GM13976 (cell line): ENCODE measurements around the gene CFAP74.

Source experiments
- DNase-seq: peaks from one replicate; pipeline ENCODE4 v3.0.0; 2012; ENCODE audit warnings: low spot score
- in situ Hi-C: fragments of 300-500 bp; cut with MboI; formaldehyde crosslinking; loops from one replicate; pipeline ENCODE4 v1.12.0; 2022; ENCODE audit warnings: low sequenced_read_pairs, mixed read lengths, inconsistent platforms; ENCODE audit not compliant: unreplicated experiment
- TF ChIP-seq, protein P1 (sequence below): IDR thresholded peaks from 2 replicates; pipeline ENCODE4 v1.5.1; 2012; ENCODE audit warnings: borderline replicate concordance, mild to moderate bottlenecking; ENCODE audit not compliant: insufficient read depth; ENCODE audit errors: extremely low read depth, missing control alignments, control extremely low read depth

CFAP74 gene

DNA sequence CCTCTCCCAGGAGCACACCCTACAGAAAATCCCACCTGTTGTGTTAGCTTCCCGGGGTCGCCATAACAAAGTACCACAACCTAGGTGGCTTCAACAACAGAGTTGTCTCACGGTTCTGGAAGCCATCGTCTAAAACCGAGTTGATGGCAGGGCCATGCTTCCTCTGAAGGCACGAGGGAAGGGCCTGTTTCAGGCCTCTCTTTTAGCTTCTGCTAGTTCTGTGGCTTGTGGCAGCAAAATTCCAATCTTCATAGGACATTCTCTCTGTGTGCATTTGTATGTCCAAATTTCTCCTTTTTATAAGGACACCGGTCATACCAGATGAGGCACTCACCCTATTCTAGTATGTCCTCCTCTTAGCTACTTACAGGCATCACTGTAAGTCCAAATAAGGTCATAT, 3.2 kb downstream of the CFAP74 start:
- no peak for DNase-seq
- TF ChIP-seq, protein P1, sequence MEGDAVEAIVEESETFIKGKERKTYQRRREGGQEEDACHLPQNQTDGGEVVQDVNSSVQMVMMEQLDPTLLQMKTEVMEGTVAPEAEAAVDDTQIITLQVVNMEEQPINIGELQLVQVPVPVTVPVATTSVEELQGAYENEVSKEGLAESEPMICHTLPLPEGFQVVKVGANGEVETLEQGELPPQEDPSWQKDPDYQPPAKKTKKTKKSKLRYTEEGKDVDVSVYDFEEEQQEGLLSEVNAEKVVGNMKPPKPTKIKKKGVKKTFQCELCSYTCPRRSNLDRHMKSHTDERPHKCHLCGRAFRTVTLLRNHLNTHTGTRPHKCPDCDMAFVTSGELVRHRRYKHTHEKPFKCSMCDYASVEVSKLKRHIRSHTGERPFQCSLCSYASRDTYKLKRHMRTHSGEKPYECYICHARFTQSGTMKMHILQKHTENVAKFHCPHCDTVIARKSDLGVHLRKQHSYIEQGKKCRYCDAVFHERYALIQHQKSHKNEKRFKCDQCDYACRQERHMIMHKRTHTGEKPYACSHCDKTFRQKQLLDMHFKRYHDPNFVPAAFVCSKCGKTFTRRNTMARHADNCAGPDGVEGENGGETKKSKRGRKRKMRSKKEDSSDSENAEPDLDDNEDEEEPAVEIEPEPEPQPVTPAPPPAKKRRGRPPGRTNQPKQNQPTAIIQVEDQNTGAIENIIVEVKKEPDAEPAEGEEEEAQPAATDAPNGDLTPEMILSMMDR = no peak
- in situ Hi-C loops = no loop called here

DNA sequence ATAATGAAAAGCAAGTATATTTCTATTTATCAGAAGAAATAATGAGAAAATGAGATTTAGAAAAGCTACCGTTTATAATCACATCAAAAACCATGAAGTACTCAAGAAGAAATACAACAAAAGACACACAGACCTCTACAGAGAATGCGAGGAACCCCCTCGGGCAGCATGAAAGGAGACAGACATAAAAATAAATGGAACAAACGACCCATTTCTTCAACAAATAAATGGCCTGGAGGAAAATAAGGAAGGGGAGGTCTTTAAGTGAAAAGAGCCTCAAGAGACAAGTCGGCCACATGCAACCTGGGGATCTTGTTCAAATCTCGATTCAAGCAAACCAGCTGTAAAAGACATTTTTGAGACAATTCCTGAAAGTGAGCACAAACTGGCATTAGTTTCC, 6.0 kb downstream of the CFAP74 start:
- TF ChIP-seq, protein P1 = no peak
- in situ Hi-C loops = no loop called here
- no peak for DNase-seq

DNA sequence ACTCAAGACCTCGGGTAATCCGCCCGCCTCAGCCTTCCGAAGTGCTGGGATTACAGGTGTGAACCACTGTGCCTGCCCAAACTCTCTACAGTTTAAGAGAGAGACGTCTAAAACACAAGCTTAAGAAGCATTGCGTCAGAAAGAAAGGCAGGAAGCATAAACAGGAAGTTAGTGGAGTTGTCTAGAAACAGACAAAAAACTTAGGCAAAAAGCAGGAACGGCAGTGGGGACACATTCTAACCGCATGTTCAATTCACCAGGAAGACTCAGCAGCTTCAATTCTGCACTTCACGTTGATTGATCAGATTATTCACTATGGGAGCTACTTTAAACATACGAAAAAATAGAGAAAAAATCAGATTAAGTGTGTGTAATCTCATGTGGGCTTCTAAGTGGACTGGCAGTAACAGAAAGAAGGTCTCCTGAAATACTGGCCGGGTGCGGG, 7.4 kb downstream of the CFAP74 start:
- no peak for DNase-seq
- in situ Hi-C loops = no loop called here
- TF ChIP-seq, protein P1 = no peak

DNA sequence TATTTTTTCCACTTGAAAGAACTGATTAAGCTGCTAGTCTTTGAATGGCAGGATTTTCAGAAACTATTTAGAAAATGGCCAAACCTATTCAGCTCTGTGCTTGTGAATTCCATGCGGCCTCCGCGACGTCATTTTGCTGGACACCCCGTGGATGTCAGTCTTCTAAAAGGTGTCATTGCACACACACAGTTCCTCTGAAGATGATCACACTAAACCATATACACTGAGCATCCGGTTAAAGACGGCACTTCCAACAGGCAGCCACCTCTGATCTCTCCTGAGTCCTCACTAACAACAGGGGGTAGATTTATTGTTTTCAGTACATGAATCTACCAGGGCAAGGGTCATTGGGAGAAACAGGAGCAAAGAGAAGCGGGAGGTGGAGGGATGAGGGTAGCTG, 9.1 kb downstream of the CFAP74 start:
- in situ Hi-C loops = no loop called here
- TF ChIP-seq, protein P1 = no peak
- DNase-seq = no peak

DNA sequence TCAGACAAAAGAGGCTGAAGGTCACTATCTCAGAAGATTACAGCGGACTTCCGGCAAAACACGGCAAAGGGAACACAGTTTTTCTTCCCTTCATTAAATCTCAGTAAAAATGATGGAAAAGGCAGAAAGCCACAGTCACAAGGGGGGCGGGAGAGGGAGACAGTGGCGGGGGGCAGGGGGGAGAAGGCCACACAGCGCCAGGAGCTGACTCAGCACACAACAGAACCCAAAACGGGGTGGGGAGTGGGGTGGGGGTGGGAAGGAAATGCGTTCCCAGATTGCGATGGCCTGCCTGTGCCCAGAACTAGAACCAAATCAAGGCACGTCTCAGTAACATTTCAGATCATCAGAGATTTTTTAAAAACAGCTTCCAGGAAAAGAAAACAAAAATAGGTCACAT, 13.4 kb downstream of the CFAP74 start:
- in situ Hi-C loops = no loop called here
- TF ChIP-seq, protein P1 = no peak
- DNase-seq = no peak

DNA sequence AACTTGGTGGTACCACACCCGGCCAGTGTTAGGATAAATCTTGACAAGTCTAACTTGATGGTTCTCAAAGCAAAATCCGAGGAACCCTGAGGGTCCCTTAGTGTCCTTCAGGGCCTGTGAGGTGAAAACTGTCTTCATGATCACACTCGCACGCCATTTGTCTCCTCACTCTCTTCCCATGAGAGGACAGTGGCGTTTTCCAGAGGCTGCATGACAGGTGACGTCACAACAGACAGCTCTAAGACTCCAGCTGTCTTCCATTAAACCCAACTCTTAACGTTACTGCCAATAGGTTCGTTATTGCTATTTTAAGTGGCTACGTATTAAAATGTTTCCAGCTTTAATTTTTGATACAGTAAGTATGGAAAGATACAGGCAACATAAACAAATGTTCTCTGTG, 13.8 kb downstream of the CFAP74 start:
- DNase-seq = no peak
- in situ Hi-C loops = no loop called here
- TF ChIP-seq, protein P1 = no peak

DNA sequence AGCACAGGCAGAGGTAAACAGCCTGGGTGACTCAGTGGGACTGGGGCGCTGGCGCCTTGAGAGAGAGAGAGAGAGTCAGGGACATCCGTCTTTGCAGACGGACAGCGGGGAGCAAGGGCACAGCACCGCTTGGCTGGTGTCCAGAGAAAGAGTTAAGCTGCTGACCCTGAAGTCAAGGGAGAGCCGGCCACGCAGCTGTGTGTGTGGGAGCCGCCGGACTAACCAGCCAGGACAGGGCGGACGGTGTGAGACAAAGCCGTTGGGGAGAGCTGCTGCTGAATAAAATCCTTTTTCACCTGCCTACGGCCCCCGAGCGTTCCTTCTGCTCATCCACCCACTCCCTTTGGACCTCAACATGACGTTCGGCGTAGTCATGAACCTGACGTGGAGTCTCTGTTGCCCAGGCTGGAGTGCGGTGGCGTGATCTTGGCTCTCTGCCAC, 14.5 kb downstream of the CFAP74 start:
- TF ChIP-seq, protein P1 = no peak
- no peak for DNase-seq
- in situ Hi-C loops = no loop called here
